ENCODE results near the gene RNASE4. TPM values are rescaled to one million over a fixed set of nuclear protein-coding genes. Genes with fewer than 3 reads are reported as not detected.
A peak's percentile ranks its signal among the peaks of the same experiment; 100 is the strongest.

The RNASE4 gene
- total RNA-seq, 2 donors from 2014 or later: 41.8 to 47.5 TPM

DNA sequence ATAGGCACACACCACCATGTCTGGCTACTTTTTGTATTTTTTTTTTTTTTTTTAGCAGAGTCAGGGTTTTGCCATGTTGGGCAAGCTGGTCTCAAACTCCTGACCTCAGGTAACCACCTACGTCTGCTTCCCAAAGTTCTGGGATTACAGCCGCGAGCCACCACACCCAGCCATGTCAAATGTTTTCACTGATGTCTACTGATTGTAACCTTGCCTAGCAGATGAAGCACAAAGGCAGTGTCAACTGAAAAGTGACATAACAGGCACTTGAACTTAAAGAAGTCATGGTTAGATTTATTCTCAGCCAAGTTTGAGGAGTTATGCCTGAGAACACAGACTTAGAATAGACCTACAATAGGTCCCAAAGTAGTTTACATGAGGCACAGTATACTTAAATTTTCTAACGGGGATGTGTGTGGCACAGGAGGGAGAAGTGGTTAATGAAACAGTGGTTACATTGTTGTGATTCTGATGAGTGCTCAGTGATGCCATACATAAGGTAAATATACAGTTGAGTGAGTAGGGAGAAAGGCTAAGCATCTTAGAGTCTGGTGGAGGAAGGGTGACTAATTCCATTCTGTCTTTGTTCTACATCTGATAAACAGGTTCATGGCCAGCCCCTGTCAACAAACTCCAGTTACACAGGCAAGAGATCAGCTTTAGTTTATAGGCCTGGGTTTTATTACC is 12.6 kb upstream of the RNASE4 start:
- WGBS, 2 donors: 72% methylated on average over 4 of the region's 4 CpGs
- TF ChIP-seq POLR2A (IDR thresholded peaks at IDR 0.05): no peak
- TF ChIP-seq, protein P1, sequence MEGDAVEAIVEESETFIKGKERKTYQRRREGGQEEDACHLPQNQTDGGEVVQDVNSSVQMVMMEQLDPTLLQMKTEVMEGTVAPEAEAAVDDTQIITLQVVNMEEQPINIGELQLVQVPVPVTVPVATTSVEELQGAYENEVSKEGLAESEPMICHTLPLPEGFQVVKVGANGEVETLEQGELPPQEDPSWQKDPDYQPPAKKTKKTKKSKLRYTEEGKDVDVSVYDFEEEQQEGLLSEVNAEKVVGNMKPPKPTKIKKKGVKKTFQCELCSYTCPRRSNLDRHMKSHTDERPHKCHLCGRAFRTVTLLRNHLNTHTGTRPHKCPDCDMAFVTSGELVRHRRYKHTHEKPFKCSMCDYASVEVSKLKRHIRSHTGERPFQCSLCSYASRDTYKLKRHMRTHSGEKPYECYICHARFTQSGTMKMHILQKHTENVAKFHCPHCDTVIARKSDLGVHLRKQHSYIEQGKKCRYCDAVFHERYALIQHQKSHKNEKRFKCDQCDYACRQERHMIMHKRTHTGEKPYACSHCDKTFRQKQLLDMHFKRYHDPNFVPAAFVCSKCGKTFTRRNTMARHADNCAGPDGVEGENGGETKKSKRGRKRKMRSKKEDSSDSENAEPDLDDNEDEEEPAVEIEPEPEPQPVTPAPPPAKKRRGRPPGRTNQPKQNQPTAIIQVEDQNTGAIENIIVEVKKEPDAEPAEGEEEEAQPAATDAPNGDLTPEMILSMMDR (IDR thresholded peaks at IDR 0.05): no peak
- Histone ChIP-seq H3K27me3 (no peaks in the 10 kb centered on the region), H3K27ac (no peak overlapping the region), H3K9me3 (no peaks in the 10 kb centered on the region), H3K4me3 (no peak overlapping the region), H3K36me3 (replicated peaks in 1 of 2; ENCODE audit: insufficient read depth in 1 of 2, low read depth in 2 of 2) (no peaks in the 10 kb centered on the region), H3K4me1 (no peaks in the 10 kb centered on the region)
- intact Hi-C loops (cut with DNase I): no loop called here
- ATAC-seq (no peak), DNase-seq (no peak)

DNA sequence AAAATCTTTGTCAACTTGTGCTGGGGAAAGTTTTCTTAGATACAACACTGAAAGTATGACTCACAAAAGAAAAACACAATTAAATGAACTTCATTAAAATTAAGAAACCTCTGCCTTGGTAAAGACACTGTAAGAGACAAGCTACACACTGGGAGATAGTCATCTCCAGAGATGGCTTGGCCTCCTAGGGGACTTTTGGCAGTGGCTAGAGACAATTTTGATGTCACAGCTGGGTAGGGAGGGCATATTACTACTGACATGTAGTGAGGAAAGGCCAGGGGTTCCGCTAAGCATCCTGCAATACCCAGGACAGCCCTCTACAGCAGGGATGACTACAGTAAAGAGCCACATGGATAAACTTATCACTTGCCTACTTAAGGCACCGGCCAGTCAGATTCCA is 8.7 kb upstream of the RNASE4 start:
- H3K36me3 ChIP-seq (replicated peaks in 1 of 2; ENCODE audit: insufficient read depth in 1 of 2, low read depth in 2 of 2): no peaks in the 10 kb centered on the region
- H3K27me3 ChIP-seq: no peaks in the 10 kb centered on the region
- 76 to 83% methylated on average over 2 of the region's 2 CpGs for WGBS, 2 donors
- no peaks in the 10 kb centered on the region for H3K9me3 ChIP-seq
- intact Hi-C loops (cut with DNase I): no loop called here
- DNase-seq (no peak), ATAC-seq (no peak)
- TF ChIP-seq, protein P1 (IDR thresholded peaks at IDR 0.05): no peak
- TF ChIP-seq POLR2A (IDR thresholded peaks at IDR 0.05): no peak
- no peak overlapping the region for H3K4me3 ChIP-seq
- no peak overlapping the region for H3K27ac ChIP-seq
- H3K4me1 ChIP-seq: peaks cover 5% of the 10 kb centered on the region

DNA sequence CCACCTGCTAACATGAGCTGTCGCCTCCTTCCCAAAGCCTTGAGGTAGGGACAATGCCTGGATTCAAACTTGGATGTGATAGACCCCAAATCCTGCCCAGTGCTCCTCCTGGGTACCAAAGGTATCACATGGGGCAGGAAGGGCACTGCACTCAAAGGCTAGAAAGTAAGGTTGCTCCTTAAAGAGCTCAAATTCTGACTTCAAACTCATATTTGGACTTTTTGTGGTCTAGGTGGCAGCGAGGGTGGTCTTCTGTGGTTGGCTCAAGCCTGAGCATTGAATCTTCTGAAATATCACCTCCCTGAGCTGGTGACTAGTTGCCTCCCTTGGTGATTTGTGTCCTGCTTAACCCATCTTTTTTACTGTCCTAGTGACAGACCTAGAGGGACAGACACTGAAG is 8.3 kb upstream of the RNASE4 start:
- 76 to 95% methylated on average over 2 of the region's 2 CpGs for WGBS, 2 donors
- DNase-seq (no peak), ATAC-seq (no peak)
- no peak overlapping the region for H3K4me3 ChIP-seq
- H3K27me3 ChIP-seq: no peaks in the 10 kb centered on the region
- H3K36me3 ChIP-seq (replicated peaks in 1 of 2; ENCODE audit: insufficient read depth in 1 of 2, low read depth in 2 of 2): no peaks in the 10 kb centered on the region
- intact Hi-C loops (cut with DNase I): no loop called here
- no peak overlapping the region for H3K27ac ChIP-seq
- TF ChIP-seq, protein P1 (IDR thresholded peaks at IDR 0.05): no peak
- no peak for TF ChIP-seq POLR2A (IDR thresholded peaks at IDR 0.05)
- H3K9me3 ChIP-seq: no peaks in the 10 kb centered on the region
- H3K4me1 ChIP-seq: peaks cover 9% of the 10 kb centered on the region

DNA sequence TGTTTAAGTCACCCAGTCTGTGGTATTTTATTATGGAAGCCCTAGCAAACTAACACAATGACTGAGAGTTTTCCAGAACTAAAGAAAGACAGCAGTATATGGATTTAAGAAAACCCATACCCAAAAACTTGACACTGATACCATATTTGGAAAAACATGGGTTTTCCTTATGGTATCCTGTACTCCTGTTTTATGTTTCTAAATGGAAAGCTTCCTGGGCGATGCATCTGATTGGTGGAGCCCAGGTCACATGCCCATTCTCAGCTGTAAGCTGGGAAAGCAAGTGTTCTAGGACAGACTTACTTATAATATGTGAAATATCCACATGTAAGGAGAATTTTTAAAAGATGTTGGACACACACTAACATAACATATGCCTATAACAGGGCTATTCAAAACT is 4.5 kb upstream of the RNASE4 start:
- Histone ChIP-seq H3K27ac (no peak overlapping the region), H3K4me1 (peaks cover 28% of the 10 kb centered on the region), H3K36me3 (replicated peaks in 1 of 2; ENCODE audit: insufficient read depth in 1 of 2, low read depth in 2 of 2) (no peaks in the 10 kb centered on the region), H3K9me3 (no peaks in the 10 kb centered on the region), H3K4me3 (no peak overlapping the region), H3K27me3 (no peaks in the 10 kb centered on the region)
- intact Hi-C loops (cut with DNase I): no loop called here
- TF ChIP-seq, protein P1 (IDR thresholded peaks at IDR 0.05): no peak
- no peak for TF ChIP-seq POLR2A (IDR thresholded peaks at IDR 0.05)
- no peak for ATAC-seq
- WGBS, 2 donors: 82 to 90% methylated on average over 1 of the region's 1 CpG
- DNase-seq: peak in 3 of 4 donors; percentile 34 to 73 (median 48)

DNA sequence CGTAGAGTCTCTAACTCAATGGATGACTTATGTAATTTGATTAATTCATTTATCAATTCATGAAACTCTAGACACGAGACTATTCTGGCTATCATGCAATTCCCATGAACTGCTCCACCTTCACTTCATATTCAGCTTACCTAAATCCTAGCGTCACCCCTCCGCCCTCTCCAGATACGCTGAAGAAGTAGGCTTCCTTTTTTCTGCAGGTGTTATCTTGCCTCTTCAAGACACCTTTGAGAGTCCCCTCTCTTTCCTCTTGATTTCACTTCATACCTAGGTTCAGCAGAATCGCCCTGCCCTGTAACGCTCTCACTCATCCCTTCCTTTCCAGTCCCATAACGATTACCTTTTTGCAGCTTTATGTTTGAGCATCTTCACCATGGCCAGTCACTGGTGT is 4.0 kb upstream of the RNASE4 start:
- H3K4me1 ChIP-seq: peaks cover 32% of the 10 kb centered on the region
- ATAC-seq (no peak), DNase-seq (no peak)
- H3K4me3 ChIP-seq: no peak overlapping the region
- intact Hi-C loops (cut with DNase I): no loop called here
- H3K9me3 ChIP-seq: no peaks in the 10 kb centered on the region
- WGBS, 2 donors: 55 to 62% methylated on average over 8 of the region's 8 CpGs
- peak overlapping the region in 3 of 4 donors; percentile 95 to 99 (median 99) for H3K27ac ChIP-seq
- H3K27me3 ChIP-seq: no peaks in the 10 kb centered on the region
- no peak for TF ChIP-seq POLR2A (IDR thresholded peaks at IDR 0.05)
- TF ChIP-seq, protein P1 (IDR thresholded peaks at IDR 0.05): no peak
- H3K36me3 ChIP-seq (replicated peaks in 1 of 2; ENCODE audit: insufficient read depth in 1 of 2, low read depth in 2 of 2): no peaks in the 10 kb centered on the region
